Measurements from ENCODE around the gene REXO1.

REXO1 gene

DNA sequence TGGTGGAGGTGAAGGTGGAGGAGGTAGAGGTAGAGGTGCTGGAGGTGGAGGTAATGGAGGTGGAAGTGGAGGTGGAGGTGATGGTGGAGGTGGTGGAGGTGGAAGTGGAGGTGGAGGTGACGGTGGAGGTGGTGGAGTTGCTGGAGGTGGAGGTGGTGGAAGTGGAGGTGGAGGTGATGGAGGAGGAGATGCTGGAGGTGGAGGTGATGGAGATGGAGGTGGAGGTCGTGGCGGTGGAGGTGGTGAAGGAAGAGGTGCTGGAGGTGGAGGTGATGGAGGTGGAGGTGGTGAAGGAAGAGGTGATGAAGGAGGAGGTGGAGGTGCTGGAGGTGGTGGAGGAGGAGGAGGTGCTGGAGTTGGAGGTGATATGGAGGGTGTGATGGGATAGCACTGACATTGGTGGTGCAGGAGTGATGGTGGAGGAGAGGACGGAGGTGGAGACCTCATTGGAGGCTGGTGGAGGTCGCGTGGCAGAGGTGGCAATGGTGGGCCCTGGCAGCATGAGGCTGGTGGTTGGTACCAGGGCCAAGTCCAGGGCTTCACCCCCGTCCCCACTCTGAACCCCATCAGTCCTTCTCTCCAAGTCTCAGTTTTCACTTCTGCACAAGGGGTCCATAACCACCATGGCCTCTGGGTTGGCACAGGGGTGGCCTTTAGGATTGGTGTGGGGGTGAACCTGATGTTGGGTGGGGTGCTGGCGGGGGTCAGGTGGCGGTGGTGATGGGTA, 79.2 kb downstream of the REXO1 start:
- H3K9me3 ChIP-seq (ENCODE audit: control insufficient read depth, low read depth, low read length), result peaks cover 9% of the 10 kb centered on the region
- H3K4me1 ChIP-seq (ENCODE audit: control insufficient read depth, low read depth, low read length), result no peaks in the 10 kb centered on the region
- no peak overlapping the region for H3K4me3 ChIP-seq (ENCODE audit: low read length)
- no peaks in the 10 kb centered on the region for H3K36me3 ChIP-seq (ENCODE audit: control insufficient read depth, low read depth, low read length)
- peaks cover 95% of the 10 kb centered on the region for H3K27me3 ChIP-seq (ENCODE audit: control insufficient read depth, insufficient read depth, low read length)
- H3K27ac ChIP-seq (ENCODE audit: low read length), result no peak overlapping the region
- no peak overlapping the region for H3K9ac ChIP-seq (ENCODE audit: low read length)

DNA sequence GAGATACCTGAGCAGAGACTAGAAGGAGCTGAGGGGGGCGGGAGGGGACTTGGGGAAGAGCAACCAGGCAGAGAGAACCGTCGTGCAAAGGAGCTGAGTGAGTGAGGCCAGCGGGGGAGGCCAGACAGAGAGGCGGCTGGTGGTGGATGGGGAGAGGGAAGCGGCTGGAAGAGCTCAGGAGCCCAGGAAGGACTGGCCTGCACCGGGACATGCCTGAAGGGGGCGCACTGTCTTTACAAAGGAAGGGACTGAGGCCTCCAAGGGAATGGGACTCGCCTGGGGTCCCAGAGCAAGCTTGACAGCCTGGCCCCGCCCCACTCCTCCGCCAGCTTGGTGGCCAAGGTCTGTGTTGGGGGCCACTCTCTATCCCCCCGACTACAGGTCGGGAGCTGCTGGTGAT, 80.0 kb downstream of the REXO1 start:
- Histone ChIP-seq H3K4me1 (ENCODE audit: control insufficient read depth, low read depth, low read length) (no peaks in the 10 kb centered on the region), H3K36me3 (ENCODE audit: control insufficient read depth, low read depth, low read length) (no peaks in the 10 kb centered on the region), H3K27me3 (ENCODE audit: control insufficient read depth, insufficient read depth, low read length) (peaks cover 95% of the 10 kb centered on the region), H3K27ac (ENCODE audit: low read length) (no peak overlapping the region), H3K4me3 (ENCODE audit: low read length) (no peak overlapping the region), H3K9ac (ENCODE audit: low read length) (no peak overlapping the region), H3K9me3 (ENCODE audit: control insufficient read depth, low read depth, low read length) (peaks cover 9% of the 10 kb centered on the region)

- no peaks in the 10 kb centered on the region for H3K36me3 ChIP-seq (ENCODE audit: control insufficient read depth, low read depth, low read length)
- H3K9ac ChIP-seq (ENCODE audit: low read length), result no peak overlapping the region
- no peaks in the 10 kb centered on the region for H3K4me1 ChIP-seq (ENCODE audit: control insufficient read depth, low read depth, low read length)
- no peak overlapping the region for H3K27ac ChIP-seq (ENCODE audit: low read length)
- peaks cover 9% of the 10 kb centered on the region for H3K9me3 ChIP-seq (ENCODE audit: control insufficient read depth, low read depth, low read length)
- peaks cover 95% of the 10 kb centered on the region for H3K27me3 ChIP-seq (ENCODE audit: control insufficient read depth, insufficient read depth, low read length)
- H3K4me3 ChIP-seq (ENCODE audit: low read length), result no peak overlapping the region
Observed at GRCh38 chr19:1767464-1767933, 80.8 kb downstream of the REXO1 start.

GRCh38 chr19:1766800-1767352, 81.4 kb downstream of the REXO1 start:
- H3K27ac ChIP-seq (ENCODE audit: low read length), result no peak overlapping the region
- H3K9me3 ChIP-seq (ENCODE audit: control insufficient read depth, low read depth, low read length), result peaks cover 9% of the 10 kb centered on the region
- H3K36me3 ChIP-seq (ENCODE audit: control insufficient read depth, low read depth, low read length), result no peaks in the 10 kb centered on the region
- peaks cover 98% of the 10 kb centered on the region for H3K27me3 ChIP-seq (ENCODE audit: control insufficient read depth, insufficient read depth, low read length)
- no peak overlapping the region for H3K4me3 ChIP-seq (ENCODE audit: low read length)
- no peaks in the 10 kb centered on the region for H3K4me1 ChIP-seq (ENCODE audit: control insufficient read depth, low read depth, low read length)
- H3K9ac ChIP-seq (ENCODE audit: low read length), result no peak overlapping the region

GRCh38 chr19:1765904-1766799, 82.1 kb downstream of the REXO1 start:
- Histone ChIP-seq H3K27ac (ENCODE audit: low read length) (no peak overlapping the region), H3K4me3 (ENCODE audit: low read length) (no peak overlapping the region), H3K9me3 (ENCODE audit: control insufficient read depth, low read depth, low read length) (peaks cover 8% of the 10 kb centered on the region), H3K36me3 (ENCODE audit: control insufficient read depth, low read depth, low read length) (no peaks in the 10 kb centered on the region), H3K9ac (ENCODE audit: low read length) (no peak overlapping the region), H3K4me1 (ENCODE audit: control insufficient read depth, low read depth, low read length) (no peaks in the 10 kb centered on the region), H3K27me3 (ENCODE audit: control insufficient read depth, insufficient read depth, low read length) (peaks cover 100% of the 10 kb centered on the region)

Data from iPS-18a (cell line).